ENCODE measurements around the gene GJD3. TPM values are rescaled to one million over a fixed set of nuclear protein-coding genes. Genes with fewer than 3 reads are reported as not detected.

Gene GJD3
- total and polyA plus RNA-seq, 8 donors: 0.55 to 1.2 TPM; not detected in 6

DNA sequence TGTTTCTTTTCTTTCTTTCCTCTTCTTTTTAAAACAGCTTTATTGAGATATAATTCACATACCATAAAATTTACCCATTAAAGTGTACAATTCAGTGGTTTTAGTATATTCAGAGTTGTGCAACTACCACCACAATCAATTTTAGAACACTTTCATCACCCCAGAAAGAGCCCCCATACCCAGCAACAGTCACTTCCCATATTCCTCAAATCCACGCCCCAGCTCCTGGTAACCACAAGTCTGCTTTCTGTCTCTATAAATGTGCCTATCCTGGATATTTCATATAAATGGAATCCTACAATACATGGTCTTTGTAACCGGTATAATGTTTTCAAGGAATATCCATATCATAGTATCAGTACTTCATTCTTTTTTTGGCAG lies 36.2 kb downstream of the GJD3 start:
- Histone ChIP-seq H3K9me3 (no peaks in the 10 kb centered on the region), H3K36me3 (peaks cover 0 to 8% (median 3%) of the 10 kb centered on the region in 4 donors), H3K4me1 (peaks cover 88 to 100% (median 98%) of the 10 kb centered on the region in 4 donors), H3K27ac (peak overlapping the region in 4 of 5 donors; percentile 90 to 98 (median 94)), H3K4me3 (no peak overlapping the region), H3K27me3 (no peaks in the 10 kb centered on the region)
- intact Hi-C loops (cut with DNase I; ENCODE audit: low total_unique reads): no loop called here
- TF ChIP-seq, protein P1, sequence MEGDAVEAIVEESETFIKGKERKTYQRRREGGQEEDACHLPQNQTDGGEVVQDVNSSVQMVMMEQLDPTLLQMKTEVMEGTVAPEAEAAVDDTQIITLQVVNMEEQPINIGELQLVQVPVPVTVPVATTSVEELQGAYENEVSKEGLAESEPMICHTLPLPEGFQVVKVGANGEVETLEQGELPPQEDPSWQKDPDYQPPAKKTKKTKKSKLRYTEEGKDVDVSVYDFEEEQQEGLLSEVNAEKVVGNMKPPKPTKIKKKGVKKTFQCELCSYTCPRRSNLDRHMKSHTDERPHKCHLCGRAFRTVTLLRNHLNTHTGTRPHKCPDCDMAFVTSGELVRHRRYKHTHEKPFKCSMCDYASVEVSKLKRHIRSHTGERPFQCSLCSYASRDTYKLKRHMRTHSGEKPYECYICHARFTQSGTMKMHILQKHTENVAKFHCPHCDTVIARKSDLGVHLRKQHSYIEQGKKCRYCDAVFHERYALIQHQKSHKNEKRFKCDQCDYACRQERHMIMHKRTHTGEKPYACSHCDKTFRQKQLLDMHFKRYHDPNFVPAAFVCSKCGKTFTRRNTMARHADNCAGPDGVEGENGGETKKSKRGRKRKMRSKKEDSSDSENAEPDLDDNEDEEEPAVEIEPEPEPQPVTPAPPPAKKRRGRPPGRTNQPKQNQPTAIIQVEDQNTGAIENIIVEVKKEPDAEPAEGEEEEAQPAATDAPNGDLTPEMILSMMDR (IDR thresholded peaks at IDR 0.05): no peak
- TF ChIP-seq EP300 (IDR thresholded peaks at IDR 0.05) (no peak), POLR2A (IDR thresholded peaks at IDR 0.05) (no peak), POLR2AphosphoS5 (IDR thresholded peaks at IDR 0.05) (no peak)
- DNase-seq: no peak
- 79 to 94% (median 88%) methylated on average over 2 of the region's 2 CpGs for WGBS, 5 donors

GRCh38 chr17:40327735-40328385 lies 36.7 kb downstream of the GJD3 start:
- H3K27ac ChIP-seq: peak overlapping the region; percentile 43 to 98 (median 93)
- H3K36me3 ChIP-seq: peaks cover 0 to 8% (median 3%) of the 10 kb centered on the region in 4 donors
- 0 to 27% (median 2%) methylated on average over 2 to 3 of the region's 3 CpGs for WGBS, 5 donors
- no peaks in the 10 kb centered on the region for H3K27me3 ChIP-seq
- DNase-seq: peak in 1 of 2 donors; percentile 51
- no peak overlapping the region for H3K4me3 ChIP-seq
- intact Hi-C loops (cut with DNase I; ENCODE audit: low total_unique reads): no loop called here
- peaks cover 88 to 100% (median 98%) of the 10 kb centered on the region in 4 donors for H3K4me1 ChIP-seq
- H3K9me3 ChIP-seq: no peaks in the 10 kb centered on the region
- TF ChIP-seq, protein P1 (IDR thresholded peaks at IDR 0.05): no peak
- TF ChIP-seq POLR2A (IDR thresholded peaks at IDR 0.05) (no peak), EP300 (IDR thresholded peaks at IDR 0.05) (no peak), POLR2AphosphoS5 (IDR thresholded peaks at IDR 0.05) (no peak)

DNA sequence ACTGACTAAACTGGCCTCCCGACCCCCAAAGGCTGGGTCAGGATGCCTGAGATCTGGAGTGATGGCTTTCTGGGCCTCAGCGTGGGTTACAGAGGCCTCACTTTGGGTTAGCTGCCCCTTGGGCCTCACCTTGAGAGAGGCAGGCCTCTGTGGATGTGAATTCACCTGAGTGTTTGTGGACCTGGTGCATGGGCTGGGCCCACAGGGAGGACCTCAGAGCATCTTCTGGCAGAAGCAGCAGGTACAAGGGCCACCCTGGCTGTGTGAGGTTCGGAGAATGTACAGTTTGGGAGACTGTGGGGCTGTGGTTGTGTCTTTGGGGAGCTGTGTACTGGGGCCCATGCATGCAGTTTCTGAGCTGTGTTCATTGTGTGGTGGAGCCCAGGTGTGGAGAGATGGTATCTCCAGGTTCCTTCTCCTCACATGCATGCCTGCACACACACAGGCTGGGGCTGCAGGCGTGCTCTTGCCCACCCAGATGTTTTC lies 37.2 kb downstream of the GJD3 start:
- WGBS, 5 donors: 46 to 87% (median 73%) methylated on average over 2 to 4 of the region's 4 CpGs
- H3K27me3 ChIP-seq: no peaks in the 10 kb centered on the region
- H3K4me3 ChIP-seq: peak overlapping the region in 1 of 4 donors; percentile 27
- peak overlapping the region; percentile 15 to 98 (median 93) for H3K27ac ChIP-seq
- TF ChIP-seq POLR2AphosphoS5 (IDR thresholded peaks at IDR 0.05): no peak
- TF ChIP-seq, protein P1 (IDR thresholded peaks at IDR 0.05): no peak
- no peak for TF ChIP-seq POLR2A (IDR thresholded peaks at IDR 0.05)
- TF ChIP-seq EP300 (IDR thresholded peaks at IDR 0.05): no peak
- DNase-seq: no peak
- H3K9me3 ChIP-seq: no peaks in the 10 kb centered on the region
- peaks cover 0 to 8% (median 3%) of the 10 kb centered on the region in 4 donors for H3K36me3 ChIP-seq
- peaks cover 88 to 100% (median 98%) of the 10 kb centered on the region in 4 donors for H3K4me1 ChIP-seq
- intact Hi-C loops (cut with DNase I; ENCODE audit: low total_unique reads): no loop called here

- Histone ChIP-seq H3K9me3 (no peaks in the 10 kb centered on the region), H3K27ac (peak overlapping the region; percentile 15 to 98 (median 93)), H3K4me1 (peaks cover 88 to 100% (median 98%) of the 10 kb centered on the region in 4 donors), H3K4me3 (peak overlapping the region in 1 of 4 donors; percentile 27), H3K27me3 (no peaks in the 10 kb centered on the region), H3K36me3 (peaks cover 0 to 8% (median 3%) of the 10 kb centered on the region in 4 donors)
- intact Hi-C loops (cut with DNase I; ENCODE audit: low total_unique reads): no loop called here
- 6 to 56% (median 14%) methylated on average over 1 of the region's 1 CpG for WGBS, 5 donors
- DNase-seq: peak in 1 of 2 donors; percentile 25
- no peak for TF ChIP-seq POLR2AphosphoS5 (IDR thresholded peaks at IDR 0.05)
- TF ChIP-seq POLR2A (IDR thresholded peaks at IDR 0.05): no peak
These were observed 37.7 kb downstream of the GJD3 start for GRCh38 chr17:40326832-40327199.
